WTC11 (cell line): ENCODE results near the gene TIAM2.

ENCODE experiments used
- CREM ChIP-seq: sonication (generic); formaldehyde crosslinking; IDR thresholded peaks from 2 replicates; pipeline ENCODE4 v1.8.1; 2022; ENCODE audit warnings: mild to moderate bottlenecking, missing genetic modification reagents, moderate library complexity
- JUN ChIP-seq: sonication (generic); formaldehyde crosslinking; IDR thresholded peaks from 2 replicates; pipeline ENCODE4 v1.8.0; 2023; ENCODE audit warnings: mild to moderate bottlenecking, missing genetic modification reagents
- NFYB ChIP-seq: sonication (generic); formaldehyde crosslinking; conservative IDR thresholded peaks from 2 replicates; pipeline ENCODE4 v1.8.0; 2022; ENCODE audit warnings: low read depth, missing genetic modification reagents
- SP1 ChIP-seq: sonication (generic); formaldehyde crosslinking; conservative IDR thresholded peaks from 2 replicates; pipeline ENCODE4 v1.8.1; 2022; ENCODE audit warnings: missing genetic modification reagents
- TF ChIP-seq, protein P1 (sequence below): sonication (generic); formaldehyde crosslinking; IDR thresholded peaks from 2 replicates; pipeline ENCODE4 v1.8.0; 2023; ENCODE audit warnings: missing genetic modification reagents
- TF ChIP-seq, protein P2 (sequence below): sonication (generic); formaldehyde crosslinking; IDR thresholded peaks from 2 replicates; pipeline ENCODE4 v1.8.1; 2022; ENCODE audit warnings: low read depth, missing genetic modification reagents, borderline replicate concordance

DNA sequence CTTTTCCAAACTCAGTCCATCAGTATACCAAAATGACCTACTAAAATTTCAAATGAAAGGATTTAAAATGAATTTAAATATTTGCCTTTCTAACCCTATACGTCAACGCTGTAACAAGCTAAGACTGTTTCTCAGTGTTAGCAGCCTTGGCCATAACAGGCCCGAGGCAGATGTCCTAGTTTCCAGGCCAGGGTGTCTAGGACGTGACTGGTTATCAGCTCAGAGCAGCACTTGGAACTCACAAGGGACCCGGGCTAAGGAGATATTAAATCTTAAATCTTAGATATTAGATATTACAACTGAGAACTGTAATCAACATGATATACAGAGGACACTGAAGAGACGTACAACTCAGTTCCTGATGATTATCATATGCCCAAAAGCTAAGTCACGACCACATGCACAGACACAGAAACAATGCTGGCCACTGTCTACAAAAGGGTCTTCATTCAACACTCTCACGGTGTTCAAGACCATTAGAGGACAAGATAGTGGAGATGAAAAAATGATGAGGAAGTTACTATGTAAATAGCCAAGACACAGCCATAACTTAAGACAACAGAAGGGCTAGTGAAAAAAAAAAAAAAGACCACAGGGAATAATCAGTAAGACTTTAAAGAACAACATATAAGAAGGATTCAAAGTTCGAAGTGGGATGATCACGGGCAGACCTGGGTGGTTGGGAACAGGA lies 268.4 kb downstream of the TIAM2 start, which contains the start of gene CLDN20:
- no peak for TF ChIP-seq NFYB (CRISPR knock-in tag)
- TF ChIP-seq SP1, result no peak
- TF ChIP-seq CREM, result no peak
- no peak for TF ChIP-seq JUN (CRISPR knock-in tag)
- TF ChIP-seq, protein P1, sequence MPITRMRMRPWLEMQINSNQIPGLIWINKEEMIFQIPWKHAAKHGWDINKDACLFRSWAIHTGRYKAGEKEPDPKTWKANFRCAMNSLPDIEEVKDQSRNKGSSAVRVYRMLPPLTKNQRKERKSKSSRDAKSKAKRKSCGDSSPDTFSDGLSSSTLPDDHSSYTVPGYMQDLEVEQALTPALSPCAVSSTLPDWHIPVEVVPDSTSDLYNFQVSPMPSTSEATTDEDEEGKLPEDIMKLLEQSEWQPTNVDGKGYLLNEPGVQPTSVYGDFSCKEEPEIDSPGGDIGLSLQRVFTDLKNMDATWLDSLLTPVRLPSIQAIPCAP, result no peak
- TF ChIP-seq, protein P2, sequence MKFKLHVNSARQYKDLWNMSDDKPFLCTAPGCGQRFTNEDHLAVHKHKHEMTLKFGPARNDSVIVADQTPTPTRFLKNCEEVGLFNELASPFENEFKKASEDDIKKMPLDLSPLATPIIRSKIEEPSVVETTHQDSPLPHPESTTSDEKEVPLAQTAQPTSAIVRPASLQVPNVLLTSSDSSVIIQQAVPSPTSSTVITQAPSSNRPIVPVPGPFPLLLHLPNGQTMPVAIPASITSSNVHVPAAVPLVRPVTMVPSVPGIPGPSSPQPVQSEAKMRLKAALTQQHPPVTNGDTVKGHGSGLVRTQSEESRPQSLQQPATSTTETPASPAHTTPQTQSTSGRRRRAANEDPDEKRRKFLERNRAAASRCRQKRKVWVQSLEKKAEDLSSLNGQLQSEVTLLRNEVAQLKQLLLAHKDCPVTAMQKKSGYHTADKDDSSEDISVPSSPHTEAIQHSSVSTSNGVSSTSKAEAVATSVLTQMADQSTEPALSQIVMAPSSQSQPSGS (CRISPR knock-in tag), result no peak
